K562 (cell line): ENCODE results near the gene ADGRG1. TPM values are rescaled to one million over a fixed set of nuclear protein-coding genes. Genes with fewer than 3 reads are reported as not detected.

Experiments used
- ATAC-seq: fragments of 200-7000 bp; cut with Tn5 transposase; 3 replicates; pipeline ENCODE4 v1.9.1; 2020; ENCODE audit warnings: moderate library complexity
- BruUV-seq: library from RNA; stranded (reverse); fragments of 400-500 nt; replicated peaks from 2 replicates; lab custom pipeline; 2021; lab: Mats Ljungman, UMichigan
- CTCF ChIA-PET: fragments of 300-600 bp; formaldehyde crosslinking; extraction: SDS; loops from one replicate; lab custom pipeline; 2021; ENCODE audit warnings: low intra/inter-chr PET ratio; lab: Yijun Ruan, JAX
- POLR2A ChIA-PET: fragments of 300-600, 350-650 bp; sonication (Branson Sonifier 250); formaldehyde crosslinking; extraction: SDS; loops from one replicate; lab custom pipeline; 2021; ENCODE audit warnings: antibody characterized with exemption, inconsistent platforms; lab: Yijun Ruan, JAX
- DNase-seq, 4 experiments: peaks; one replicate each; pipeline versions ENCODE4 v3.0.0 to v3.0.0-alpha.2; 2011 to 2018; ENCODE audit warnings: low spot score in 3 of 4, mixed read lengths in 3 of 4; ENCODE audit errors: extremely low read depth in 1 of 4
- FAIRE-seq: peaks from 2 replicates; lab custom pipeline; 2011; peaks lifted over from hg19 to GRCh38; lab: Jason Lieb, UNC
- H2AFZ ChIP-seq: 2 replicates; pipeline ENCODE4 v1.6.0; 2011; ENCODE audit warnings: low read depth, low read length, control low read depth, inconsistent platforms
- H3K27ac ChIP-seq: fragments of 200-600 bp; 3 replicates; pipeline ENCODE4 v1.8.0; 2011; ENCODE audit warnings: low read depth, mild to moderate bottlenecking, control low read depth, inconsistent platforms, low read length, moderate library complexity, mixed read lengths; ENCODE audit errors: extremely low read depth
- H3K27me3 ChIP-seq, 2 experiments: fragments of 300-600 bp in 1 of 2; 2 replicates in 1 of 2; 3 replicates in 1 of 2; pipeline versions ENCODE4 v1.6.0 to v1.8.0; 2011; ENCODE audit warnings: inconsistent platforms in 2 of 2, low read length in 2 of 2, mild to moderate bottlenecking in 1 of 2, mixed read lengths in 1 of 2, moderate library complexity in 1 of 2; ENCODE audit not compliant: control insufficient read depth in 2 of 2, insufficient read depth in 2 of 2
- H3K36me3 ChIP-seq: fragments of 300-600 bp; 3 replicates; pipeline ENCODE4 v1.8.0; 2011; ENCODE audit warnings: mild to moderate bottlenecking, low read length, inconsistent platforms; ENCODE audit not compliant: control insufficient read depth, insufficient read depth
- H3K4me1 ChIP-seq, 2 experiments: fragments of 200-600 bp in 1 of 2; replicated peaks in 1 of 2; 2 replicates in 1 of 2; 3 replicates in 1 of 2; pipeline versions ENCODE4 v1.5.1 to v1.8.0; 2011; ENCODE audit warnings: inconsistent platforms in 2 of 2, low read length in 2 of 2, mild to moderate bottlenecking in 1 of 2, mixed read lengths in 1 of 2, moderate library complexity in 1 of 2; ENCODE audit not compliant: control insufficient read depth in 2 of 2, insufficient read depth in 2 of 2
- H3K4me2 ChIP-seq: 2 replicates; pipeline ENCODE4 v1.6.1; 2011; ENCODE audit warnings: low read length, control low read depth, inconsistent platforms, mixed read lengths; ENCODE audit not compliant: insufficient read depth
- H3K4me3 ChIP-seq: fragments of 200-600 bp; sonication (generic), shearing (Covaris generic); 2 replicates; pipeline ENCODE4 v1.5.1; 2016; ENCODE audit warnings: control low read depth, inconsistent platforms
- H3K79me2 ChIP-seq: fragments of 200-600 bp; 3 replicates; pipeline ENCODE4 v1.8.0; 2011; ENCODE audit warnings: low read length, inconsistent platforms; ENCODE audit not compliant: control insufficient read depth, insufficient read depth
- H3K9ac ChIP-seq, 2 experiments: 2 replicates each; pipeline versions ENCODE4 v1.6.0 to v1.6.1; 2011; ENCODE audit warnings: low read depth in 2 of 2, low read length in 2 of 2, control low read depth in 1 of 2, inconsistent platforms in 1 of 2, mild to moderate bottlenecking in 1 of 2, mixed read lengths in 1 of 2; ENCODE audit not compliant: insufficient read depth in 1 of 2
- H3K9me1 ChIP-seq: one replicate; pipeline ENCODE4 v1.6.0; 2011; ENCODE audit warnings: inconsistent platforms, mild to moderate bottlenecking, low read length, moderate library complexity; ENCODE audit not compliant: control insufficient read depth, insufficient read depth
- H3K9me3 ChIP-seq: replicated peaks from 2 replicates; pipeline ENCODE4 v1.5.1; 2011; ENCODE audit warnings: low read depth, low read length, inconsistent platforms; ENCODE audit not compliant: control insufficient read depth, insufficient read depth
- H4K20me1 ChIP-seq: replicated peaks from 2 replicates; pipeline ENCODE4 v1.6.1; 2011; ENCODE audit warnings: low read length, inconsistent platforms, mixed read lengths; ENCODE audit not compliant: control insufficient read depth, insufficient read depth
- ARHGAP35 ChIP-seq: fragments of 450-650 bp; IDR thresholded peaks from 2 replicates; pipeline ENCODE4 v1.6.1; 2018; ENCODE audit not compliant: partially characterized antibody
- ATF2 ChIP-seq: sonication (generic); formaldehyde crosslinking; IDR thresholded peaks from 2 replicates; pipeline ENCODE4 v1.8.1; 2022; ENCODE audit warnings: missing genetic modification reagents
- CEBPG ChIP-seq, 3 experiments: fragments of 200-800 bp in 1 of 3; sonication (Bioruptor generic) in 1 of 3; sonication (generic) in 1 of 3; formaldehyde crosslinking in 1 of 3; IDR thresholded peaks in 2 of 3; conservative IDR thresholded peaks in 1 of 3; 2 replicates each; pipeline versions ENCODE4 v1.6.1 to v1.8.0; 2016 to 2022; ENCODE audit warnings: missing compliant biosample characterization in 2 of 3, missing genetic modification characterization in 2 of 3, mild to moderate bottlenecking in 1 of 3, missing genetic modification reagents in 1 of 3
- DDX20 ChIP-seq: fragments of 450-650 bp; IDR thresholded peaks from 2 replicates; pipeline ENCODE4 v1.6.1; 2016; ENCODE audit warnings: missing genetic modification characterization, low read depth, mild to moderate bottlenecking, missing compliant biosample characterization, moderate library complexity
- E2F3 ChIP-seq: fragments of 250-450 bp; sonication (Bioruptor Pico); IDR thresholded peaks from 2 replicates; pipeline ENCODE4 v1.4.0; 2020; ENCODE audit warnings: mild to moderate bottlenecking
- GABPB1 ChIP-seq: sonication (generic); formaldehyde crosslinking; IDR thresholded peaks from 2 replicates; pipeline ENCODE4 v1.8.0; 2022; ENCODE audit warnings: mild to moderate bottlenecking, missing genetic modification reagents
- HCFC1 ChIP-seq: IDR thresholded peaks from 2 replicates; pipeline ENCODE4 v1.6.1; 2012; ENCODE audit warnings: low read depth, low read length, improper control_type of control experiment
- ID3 ChIP-seq, 2 experiments: fragments of 250-450 bp in 1 of 2; fragments of 450-650 bp in 1 of 2; sonication (Bioruptor Pico) in 1 of 2; IDR thresholded peaks; 2 replicates each; pipeline versions ENCODE4 v1.6.1 to v1.8.0; 2016 to 2021; ENCODE audit warnings: mild to moderate bottlenecking in 2 of 2, moderate library complexity in 2 of 2, missing compliant biosample characterization in 1 of 2, missing genetic modification characterization in 1 of 2
- ZNF124 ChIP-seq: sonication (generic); formaldehyde crosslinking; IDR thresholded peaks from 2 replicates; pipeline ENCODE4 v1.8.1; 2022; ENCODE audit warnings: missing genetic modification reagents
- ZNF140 ChIP-seq: fragments of 250-450 bp; sonication (Bioruptor Pico); IDR thresholded peaks from 2 replicates; pipeline ENCODE4 v1.8.0; 2021; ENCODE audit warnings: moderate library complexity, mild to moderate bottlenecking, inconsistent platforms
- ZNF57 ChIP-seq: fragments of 450-650 bp; formaldehyde crosslinking; IDR thresholded peaks from 2 replicates; pipeline ENCODE4 v1.4.0; 2020; ENCODE audit warnings: mild to moderate bottlenecking, moderate library complexity
- WGBS: fragments of 100-300 bp; shearing (Covaris generic); methylation state at CpG from one replicate; pipeline ENCODE4 v1.1.6; 2016; ENCODE audit warnings: low coverage, mixed read lengths; ENCODE audit not compliant: insufficient coverage; ENCODE audit errors: missing lambda C conversion rate; 5-methylcytosine and 5-hydroxymethylcytosine counted together
- in situ Hi-C: fragments of 300-500 bp; cut with MboI; formaldehyde crosslinking; loops from 4 replicates; pipeline ENCODE4 v1.15.0; 2018; ENCODE audit warnings: inconsistent platforms, mixed read lengths
- intact Hi-C: fragments of 100-400 bp; cut with micrococcal nuclease; formaldehyde crosslinking; loops from 2 replicates; pipeline ENCODE4 v1.14.2; 2022
- polyA plus RNA-seq, 8 experiments: library from polyadenylated mRNA; depleted of rRNA in 4 of 8; stranded (reverse) in 5 of 8; unstranded in 3 of 8; fragments of >200 nt; fragmentation: Nextera tagmentation in 2 of 8; fragmentation: Illumina TruSeq in 1 of 8; extraction: Ambion mirVana in 2 of 8; extraction: Trizol in 1 of 8; gene quantifications; 2 replicates each; pipeline versions ENCODE4 v1.2.1 to v1.2.3, GENCODE V29; 2011 to 2014; ENCODE audit warnings: inconsistent platforms in 1 of 8, missing spikeins in 1 of 8
- total RNA-seq, 7 experiments: library from RNA; depleted of rRNA in 6 of 7; stranded (reverse); fragments of >200 nt in 6 of 7; fragmentation: Illumina TruSeq in 2 of 7; extraction: Trizol in 2 of 7; gene quantifications; 2 replicates each; pipeline versions ENCODE4 v1.2.1 to v1.2.3, GENCODE V29; 2011 to 2021; ENCODE audit warnings: low replicate concordance in 1 of 7
- TF ChIP-seq, protein P1 (sequence below): fragments of 250-450 bp; sonication (Bioruptor Pico); IDR thresholded peaks from 2 replicates; pipeline ENCODE4 v1.4.0; 2020

Gene ADGRG1
- total and polyA plus RNA-seq, 9 of the 15 experiments (the other 6 are each of a cell fraction or from before 2014, with no cell fraction given): 0.04 to 0.31 (median 0.16) TPM; not detected in 6

DNA sequence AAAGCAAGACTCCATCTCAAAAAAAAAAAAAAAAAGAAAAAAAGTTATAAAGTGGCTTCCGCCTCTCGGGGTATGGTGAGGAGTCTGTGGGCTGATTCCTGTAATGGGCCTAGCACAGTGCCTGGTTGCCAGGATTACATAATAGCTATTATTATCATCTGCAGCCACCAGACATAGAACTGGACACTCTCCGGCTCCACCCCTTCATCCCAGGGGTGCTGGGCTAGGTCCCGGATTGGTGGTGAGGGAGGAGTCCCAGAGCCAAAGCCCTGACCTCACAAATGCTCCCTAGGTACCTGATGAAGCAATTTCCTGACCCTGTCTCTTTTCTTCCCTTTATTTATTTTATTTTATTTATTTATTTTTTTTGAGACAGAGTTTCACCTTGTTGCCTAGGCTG is 11.6 kb upstream of the ADGRG1 start:
- ATAC-seq (peak; percentile 21; the same call in 1 of the 3 replicates), FAIRE-seq (no peak), DNase-seq (peak in 1 of 4 experiments; percentile 35)
- in situ Hi-C loops (no loop called here), intact Hi-C loops (no loop called here)
- Histone ChIP-seq H3K36me3 (no peaks in the 10 kb centered on the region), H3K79me2 (no peaks in the 10 kb centered on the region), H2AFZ (no peak overlapping the region), H3K4me2 (no peak overlapping the region), H3K9ac (no peak overlapping the region), H4K20me1 (no peaks in the 10 kb centered on the region), H3K9me3 (no peaks in the 10 kb centered on the region), H3K27me3 (peaks cover 0 to 18% of the 10 kb centered on the region in 2 experiments; a peak in 2 of 5 replicates), H3K27ac (no peak overlapping the region), H3K4me3 (no peak overlapping the region), H3K9me1 (no peaks in the 10 kb centered on the region), H3K4me1 (peaks cover 4 to 16% of the 10 kb centered on the region in 2 experiments; a peak in 3 of 5 replicates)
- TF ChIP-seq DDX20 (tag) (no peak), ATF2 (CRISPR knock-in tag) (no peak), CEBPG (CRISPR knock-in tag; IDR thresholded peaks at IDR 0.05) (no peak), CEBPG (tag; conservative IDR thresholded peaks at IDR 0.05 in 1 of 2, IDR thresholded peaks at IDR 0.05 in 1 of 2) (no peak), GABPB1 (no peak), ARHGAP35 (no peak), ID3 (CRISPR knock-in tag; IDR thresholded peaks at IDR 0.05) (no peak), ID3 (tag; IDR thresholded peaks at IDR 0.05) (no peak), ZNF124 (CRISPR knock-in tag) (no peak), E2F3 (CRISPR knock-in tag) (no peak), HCFC1 (no peak), ZNF140 (CRISPR knock-in tag) (no peak), ZNF57 (CRISPR knock-in tag) (no peak)
- TF ChIP-seq, protein P1, sequence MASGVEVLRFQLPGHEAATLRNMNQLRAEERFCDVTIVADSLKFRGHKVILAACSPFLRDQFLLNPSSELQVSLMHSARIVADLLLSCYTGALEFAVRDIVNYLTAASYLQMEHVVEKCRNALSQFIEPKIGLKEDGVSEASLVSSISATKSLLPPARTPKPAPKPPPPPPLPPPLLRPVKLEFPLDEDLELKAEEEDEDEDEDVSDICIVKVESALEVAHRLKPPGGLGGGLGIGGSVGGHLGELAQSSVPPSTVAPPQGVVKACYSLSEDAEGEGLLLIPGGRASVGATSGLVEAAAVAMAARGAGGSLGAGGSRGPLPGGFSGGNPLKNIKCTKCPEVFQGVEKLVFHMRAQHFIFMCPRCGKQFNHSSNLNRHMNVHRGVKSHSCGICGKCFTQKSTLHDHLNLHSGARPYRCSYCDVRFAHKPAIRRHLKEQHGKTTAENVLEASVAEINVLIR: no peak
- whole genome bisulfite sequencing: 29% methylated on average over 4 of the region's 4 CpGs
- BruUV-seq: no TSS peak
- ChIA-PET CTCF (no interaction called here), POLR2A (no interaction called here)
